GM18873 (cell line): ENCODE data around the gene ITSN1.
"Not testable (repeated sequence)": the region's sequence is repeated elsewhere in the genome, so short reads cannot be mapped to it uniquely, and the experiment has no call there.

ENCODE experiments used
- ATAC-seq: cut with Tn5 transposase; IDR thresholded peaks from one replicate; pipeline ENCODE4 v1.9.1; 2021; ENCODE audit warnings: mild to moderate bottlenecking, moderate library complexity, moderate number of reproducible peaks; ENCODE audit not compliant: unreplicated experiment, low FRiP score

Gene ITSN1

GRCh38 chr21:33904041-33904440 is 261.7 kb downstream of the ITSN1 start:
- no peak for ATAC-seq

DNA sequence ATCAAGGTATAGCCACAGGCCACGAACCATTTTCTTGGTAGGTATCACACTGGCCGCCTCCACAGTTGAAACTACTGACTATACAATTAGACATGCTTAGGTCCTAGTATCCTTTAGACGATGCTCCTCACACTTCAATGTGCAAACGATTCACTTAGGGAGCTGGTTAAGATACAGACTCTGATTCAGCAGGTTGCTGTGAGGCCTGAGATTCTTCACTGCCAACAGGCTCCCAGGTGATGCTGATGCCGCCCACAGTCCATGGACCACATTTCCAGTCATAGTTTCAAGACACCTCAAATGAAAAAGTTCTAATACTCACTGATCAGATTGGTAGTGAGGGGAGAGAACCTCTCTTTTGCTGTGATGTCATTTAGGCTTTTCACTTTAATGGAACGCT is 266.5 kb downstream of the ITSN1 start:
- ATAC-seq, result no peak

GRCh38 chr21:33909756-33910155 is 267.5 kb downstream of the ITSN1 start:
- ATAC-seq, result no peak

GRCh38 chr21:33914188-33914587 is 271.9 kb downstream of the ITSN1 start:
- no peak for ATAC-seq

GRCh38 chr21:33915368-33916199 is 273.3 kb downstream of the ITSN1 start, which contains the start of gene ATP5PO:
TSS of gene ATP5PO (minus strand) at chr21:33915804. CDS start at chr21:33915763, 41 bp downstream.
- ATAC-seq, result peak; percentile 95

- peak; percentile 0 for ATAC-seq
Observed at GRCh38 chr21:33916200-33916567, 273.9 kb downstream of the ITSN1 start.

DNA sequence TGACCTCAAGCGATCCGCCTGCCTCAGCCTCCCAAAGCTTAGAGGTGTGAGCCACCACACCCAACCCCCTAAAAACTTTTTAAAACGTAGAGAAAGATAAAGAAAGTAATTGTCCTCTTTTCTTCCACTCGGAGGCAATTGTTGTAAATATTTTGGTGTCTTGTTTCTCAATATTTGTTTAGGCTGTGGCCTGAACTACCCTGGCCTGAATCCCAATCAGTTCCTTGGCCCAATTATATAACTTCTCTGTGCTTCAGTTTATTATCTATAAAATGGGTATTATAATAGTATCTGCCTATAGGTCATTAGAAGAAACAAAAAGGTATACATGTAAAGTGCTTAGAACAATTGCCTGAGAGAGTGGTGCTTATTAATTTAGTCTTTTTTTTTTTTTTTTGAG is 275.1 kb downstream of the ITSN1 start:
- ATAC-seq, result no peak

DNA sequence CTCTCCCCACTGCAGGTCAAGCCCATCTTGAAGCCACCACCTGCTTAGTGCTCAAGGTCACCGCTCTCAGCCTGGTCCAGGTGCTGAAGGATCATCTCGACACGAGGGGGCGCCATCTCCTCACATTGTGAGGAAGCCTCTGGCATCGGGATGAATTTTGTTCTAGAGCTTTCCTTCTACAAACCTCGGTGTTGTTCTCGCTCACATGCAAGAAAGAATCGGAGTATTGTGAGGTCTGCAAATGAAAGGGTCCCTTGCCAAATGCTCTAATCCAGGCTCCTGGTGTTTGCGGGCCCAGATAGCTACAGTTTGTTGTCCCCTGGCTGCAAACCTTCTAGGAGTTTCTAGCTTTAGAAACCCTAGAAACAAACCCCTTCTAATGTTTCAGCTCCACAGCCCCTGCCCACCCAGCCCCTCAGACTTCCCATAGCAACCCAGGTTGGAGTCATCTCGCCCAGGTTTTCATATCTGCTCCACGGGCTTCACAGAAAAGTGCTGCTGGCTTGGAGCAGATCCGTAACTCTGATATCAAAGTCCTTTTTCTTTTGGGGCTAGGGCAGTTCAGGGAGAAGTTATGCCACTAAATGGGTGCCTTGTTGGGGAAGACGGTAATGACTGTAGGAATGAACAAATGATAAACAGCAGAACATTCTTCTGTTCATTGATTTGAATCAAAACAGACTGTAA is 281.9 kb downstream of the ITSN1 start:
- ATAC-seq, result peak; percentile 92

DNA sequence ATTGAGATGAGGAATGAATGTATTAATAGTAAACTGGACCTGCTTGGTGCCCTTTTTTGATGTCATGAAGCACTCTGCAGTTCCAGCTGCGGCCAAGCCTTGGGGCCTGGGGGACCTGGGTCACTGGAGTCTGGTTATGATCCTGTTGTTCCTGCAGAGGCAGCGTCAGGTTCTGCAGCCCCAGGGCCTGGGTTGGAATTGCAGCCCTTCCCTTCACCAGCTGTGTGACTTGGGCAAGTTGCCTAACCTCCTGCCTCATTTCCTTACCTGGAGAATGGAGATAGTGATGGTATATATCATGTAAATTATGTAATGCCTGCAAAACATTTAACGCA is 282.4 kb downstream of the ITSN1 start:
- no peak for ATAC-seq

- ATAC-seq, result not testable (repeated sequence)
Observed at GRCh38 chr21:33926248-33926647, 283.9 kb downstream of the ITSN1 start.

DNA sequence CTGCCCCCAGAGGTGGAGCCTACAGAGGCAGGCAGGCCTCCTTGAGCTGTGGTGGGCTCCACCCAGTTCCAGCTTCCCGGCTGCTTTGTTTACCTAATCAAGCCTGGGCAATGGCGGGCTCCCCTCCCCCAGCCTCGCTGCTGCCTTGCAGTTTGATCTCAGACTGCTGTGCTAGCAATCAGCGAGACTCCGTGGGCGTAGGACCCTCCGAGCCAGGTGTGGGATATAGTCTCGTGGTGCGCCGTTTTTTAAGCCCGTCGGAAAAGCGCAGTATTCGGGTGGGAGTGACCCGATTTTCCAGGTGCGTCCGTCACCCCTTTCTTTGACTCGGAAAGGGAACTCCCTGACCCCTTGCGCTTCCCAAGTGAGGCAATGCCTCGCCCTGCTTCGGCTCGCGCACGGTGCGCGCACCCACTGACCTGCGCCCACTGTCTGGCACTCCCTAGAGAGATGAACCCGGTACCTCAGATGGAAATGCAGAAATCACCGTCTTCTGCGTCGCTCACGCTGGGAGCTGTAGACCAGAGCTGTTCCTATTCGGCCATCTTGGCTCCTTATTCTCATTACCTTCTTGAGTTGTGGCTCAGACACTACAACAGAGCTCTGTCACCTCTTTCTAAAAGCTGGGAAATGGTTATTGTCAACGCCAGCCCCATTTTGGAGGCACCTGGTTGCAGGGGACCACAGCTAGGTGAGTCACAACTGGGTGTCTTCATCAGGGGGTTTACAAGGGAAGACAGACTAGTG is 288.9 kb downstream of the ITSN1 start:
- ATAC-seq, result not testable (repeated sequence)

DNA sequence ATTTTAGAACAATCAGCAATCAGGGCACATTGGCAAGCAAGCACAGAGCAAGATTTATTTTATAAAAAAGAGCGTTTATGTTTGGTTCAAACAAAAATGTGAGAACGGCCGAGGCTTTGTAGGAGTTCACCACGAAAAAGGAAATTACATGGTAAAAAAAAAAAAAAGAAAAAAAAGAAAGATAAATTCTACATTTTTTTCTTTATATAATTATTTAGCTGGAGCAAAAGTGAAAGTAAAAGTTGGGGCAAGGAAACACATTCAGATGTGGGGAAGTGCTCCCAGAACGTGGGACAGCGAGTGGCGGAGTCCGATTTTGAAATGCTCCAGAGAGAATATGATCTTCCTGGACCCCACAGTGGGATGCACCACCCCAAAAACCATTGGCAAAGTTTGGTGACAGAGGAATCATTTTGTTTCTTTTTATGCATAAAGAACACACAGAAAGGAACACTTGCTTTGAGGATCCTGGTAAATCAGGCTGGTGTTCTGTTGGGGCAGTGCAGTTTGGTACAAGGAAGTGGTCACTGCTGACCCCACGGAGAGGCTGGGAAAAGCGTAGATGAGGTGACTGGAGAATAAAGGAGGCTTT is 289.6 kb downstream of the ITSN1 start:
- no peak for ATAC-seq

- ATAC-seq, result no peak
Observed at GRCh38 chr21:33932731-33933130, 290.4 kb downstream of the ITSN1 start.

DNA sequence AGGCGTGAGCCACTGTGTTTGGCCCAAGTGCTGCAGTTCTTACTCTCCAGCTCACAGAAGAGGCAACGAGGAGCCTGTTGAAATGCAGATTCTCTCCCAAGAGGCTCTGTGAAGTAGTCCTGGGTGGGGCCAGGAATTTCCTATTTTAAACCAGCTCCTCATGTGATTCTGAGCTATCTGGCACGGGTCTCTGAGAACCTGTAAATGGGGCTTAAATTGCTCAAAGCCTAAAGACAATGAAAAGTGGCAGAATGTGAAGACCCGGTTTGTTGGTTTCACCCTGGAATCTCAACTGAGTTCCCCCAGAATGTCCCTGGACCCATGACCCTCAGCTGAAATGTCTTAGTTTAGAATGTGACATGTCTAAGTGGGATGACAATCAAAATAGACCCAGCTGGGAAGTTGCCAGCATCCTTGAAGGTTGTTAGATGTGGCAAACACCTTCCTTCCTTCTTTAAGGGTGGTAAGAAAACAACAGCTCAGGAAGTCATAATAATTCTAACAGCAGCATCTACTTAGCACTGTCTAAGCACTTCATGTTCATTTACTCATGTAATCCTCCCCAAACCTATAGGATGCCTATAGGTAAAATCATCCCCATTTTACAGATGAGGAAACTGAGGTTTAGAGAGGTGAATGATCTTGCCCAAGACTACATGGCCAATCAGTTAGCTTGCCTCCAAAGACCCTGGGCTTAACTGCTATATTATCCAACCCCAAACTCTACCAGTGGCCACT is 294.2 kb downstream of the ITSN1 start:
- ATAC-seq, result no peak

DNA sequence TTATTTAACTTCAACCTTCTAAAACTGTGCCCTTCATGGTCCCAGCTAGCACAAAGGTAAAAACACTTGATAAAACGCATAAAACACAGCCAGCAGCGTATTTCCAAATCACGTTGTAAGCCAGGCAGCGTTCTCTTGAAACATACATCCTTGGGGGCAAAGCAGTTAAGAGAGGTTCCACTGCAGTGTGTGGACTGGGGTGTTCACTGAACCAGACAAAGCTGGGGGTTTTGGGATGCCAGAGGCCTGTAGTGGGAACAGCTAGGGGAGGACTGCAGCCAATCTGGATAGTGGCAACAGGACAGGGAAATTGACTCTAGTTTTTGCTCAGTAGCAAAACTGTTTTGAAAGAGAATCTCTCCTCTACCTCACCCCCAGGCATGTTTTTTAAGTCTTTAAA is 294.8 kb downstream of the ITSN1 start:
- ATAC-seq, result no peak

DNA sequence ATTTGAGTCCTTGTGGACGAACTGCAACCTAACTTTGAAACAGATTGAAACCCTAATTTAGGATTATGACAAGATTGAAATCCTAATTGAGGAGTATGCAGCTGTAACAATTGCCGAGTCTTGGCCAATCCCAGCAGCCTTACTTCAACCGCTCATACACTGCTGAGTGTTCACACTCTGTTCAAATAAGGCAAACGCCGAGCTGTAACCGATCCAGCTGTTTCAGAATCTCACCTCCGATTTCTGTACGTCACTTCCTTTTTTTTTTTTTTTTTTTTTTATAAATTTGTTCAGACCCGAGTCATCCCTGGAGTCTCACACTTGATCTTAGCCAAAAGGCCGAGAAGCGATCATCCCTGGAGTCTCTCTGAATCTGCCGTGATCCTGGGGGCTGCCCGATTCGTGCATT is 295.6 kb downstream of the ITSN1 start:
- no peak for ATAC-seq

DNA sequence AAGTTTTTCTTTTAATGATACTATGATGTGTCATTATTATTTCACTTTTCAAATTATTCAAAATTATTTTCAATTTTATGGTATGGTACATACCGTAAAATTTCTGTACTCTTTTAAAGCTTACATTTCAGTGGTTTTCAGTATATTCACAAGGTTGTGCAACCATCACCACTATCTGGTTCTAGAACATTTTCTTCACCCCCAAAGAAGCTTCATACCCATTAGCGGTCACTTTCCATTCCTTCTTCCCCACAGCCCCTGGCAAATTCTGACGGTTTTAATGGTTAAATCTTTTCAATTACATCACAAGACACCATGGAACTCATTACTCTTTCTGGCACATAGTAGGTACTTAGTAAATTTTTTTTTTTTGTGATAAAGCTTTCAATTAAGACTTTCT is 296.1 kb downstream of the ITSN1 start:
- ATAC-seq, result no peak

GRCh38 chr21:33939226-33939625 is 296.9 kb downstream of the ITSN1 start:
- ATAC-seq, result no peak

DNA sequence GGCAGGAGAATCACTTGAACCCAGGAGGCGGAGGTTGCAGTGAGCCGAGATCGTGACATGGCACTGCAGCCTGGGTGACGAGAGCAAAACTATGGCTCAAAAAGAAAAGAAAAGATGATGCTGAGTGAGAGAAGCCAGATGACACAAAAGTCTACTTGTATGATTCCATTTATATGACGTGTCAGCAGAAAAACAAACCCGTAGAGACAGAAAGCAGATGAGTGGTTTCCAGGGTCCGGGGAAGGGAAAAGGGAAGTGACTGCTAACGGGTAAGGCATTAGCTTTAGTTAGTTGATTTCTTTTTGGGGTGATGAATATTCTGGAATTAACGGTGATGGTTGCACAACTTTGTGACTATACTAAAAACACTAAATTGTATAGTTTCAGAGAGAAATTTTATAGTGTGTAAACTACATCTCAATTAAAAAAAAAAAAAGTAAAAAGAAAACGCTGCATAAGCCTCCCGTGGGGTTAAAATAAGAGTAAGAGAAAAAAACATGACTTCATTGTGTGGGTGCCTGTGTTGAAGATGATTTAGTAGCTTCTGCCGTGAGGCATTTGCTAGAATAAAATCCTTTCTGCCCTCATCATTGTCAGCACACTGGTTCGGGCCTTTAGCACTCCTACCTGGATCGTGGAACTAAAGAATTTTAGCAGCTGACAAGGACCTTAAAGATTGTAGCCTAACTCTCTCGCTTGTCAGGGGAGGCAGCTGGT is 298.0 kb downstream of the ITSN1 start:
- no peak for ATAC-seq

DNA sequence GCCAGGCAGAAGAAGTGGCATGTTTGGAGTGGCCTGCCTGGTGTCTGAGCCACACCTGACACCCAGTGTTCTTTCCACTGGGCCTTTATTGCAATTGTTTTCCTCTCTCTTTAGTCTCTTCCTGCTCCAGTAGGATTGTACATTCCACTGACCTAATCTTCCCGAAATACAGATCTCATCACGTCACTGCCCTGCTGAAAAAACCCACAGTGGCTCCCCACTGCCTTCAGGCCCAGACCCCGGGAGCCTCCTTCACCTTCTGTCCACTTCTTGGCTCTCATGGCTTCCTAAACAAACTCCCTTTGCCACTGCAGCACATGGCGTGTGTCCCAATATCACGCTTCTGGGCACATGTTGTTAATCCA is 298.6 kb downstream of the ITSN1 start:
- no peak for ATAC-seq
